DMS53 (cell line): ENCODE data around the gene C11orf21.

Source experiments
- DNase-seq: peaks from one replicate; lab custom pipeline; 2025; lab: John Stamatoyannopoulos, UW

The C11orf21 gene

DNA sequence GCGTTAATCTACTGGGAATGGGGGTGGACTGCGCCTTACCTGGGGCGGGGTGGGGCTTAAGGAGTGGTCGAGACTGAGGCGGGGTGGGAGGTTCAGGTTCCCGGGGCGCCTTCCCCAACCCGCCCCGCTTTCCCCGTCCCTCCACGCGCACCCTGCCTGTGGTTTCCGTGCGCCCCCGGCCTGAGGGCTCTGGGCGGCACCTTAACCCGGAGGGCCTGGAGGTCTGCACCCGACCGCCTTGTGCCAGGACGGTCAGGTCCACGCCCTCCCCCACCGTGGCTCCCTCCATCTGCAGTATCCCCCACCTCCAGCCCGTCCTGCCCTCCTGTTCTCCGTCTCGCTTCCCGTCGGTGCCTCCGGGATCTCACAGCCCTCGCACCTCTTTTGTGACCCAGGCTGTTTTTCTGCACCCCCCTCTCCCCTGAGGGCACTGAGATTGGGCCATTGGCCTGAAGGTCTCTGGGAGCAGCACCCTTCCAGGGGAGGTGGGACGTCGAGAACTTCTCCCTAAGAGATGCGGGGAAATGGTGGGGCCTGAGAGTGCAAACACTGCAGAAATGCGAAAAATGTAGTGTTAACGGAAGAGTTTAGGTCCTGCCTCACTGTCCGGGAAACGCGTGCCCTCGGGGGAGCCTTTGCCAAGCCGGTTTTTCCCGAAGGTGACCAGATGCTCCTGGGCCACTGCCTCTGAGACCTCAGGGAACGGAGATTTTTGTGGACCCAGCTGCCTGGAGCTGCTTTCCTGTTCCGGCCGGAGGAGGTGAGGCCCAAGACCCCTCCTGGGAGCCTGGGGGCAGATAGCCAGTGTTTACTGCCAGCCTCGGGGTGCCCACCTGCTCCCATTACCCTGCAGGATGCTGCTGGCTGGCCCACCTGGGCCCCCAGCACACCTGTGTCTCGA lies 30.1 kb downstream of the C11orf21 start:
- DNase-seq, result no peak

DNA sequence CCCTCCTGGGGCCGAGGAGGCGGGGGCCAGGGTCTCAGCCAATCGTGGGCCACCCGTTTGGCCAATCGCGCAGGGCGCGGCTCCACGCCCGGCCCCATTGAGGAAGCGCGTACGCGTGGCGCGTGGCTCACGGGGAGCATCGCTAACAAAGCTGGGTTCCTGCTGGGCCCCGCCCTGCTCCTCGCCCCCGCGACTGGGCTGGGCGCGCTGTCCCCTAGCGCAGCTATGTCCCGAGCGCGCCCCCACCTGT lies 30.7 kb downstream of the C11orf21 start:
- DNase-seq, result peak; percentile 77

DNA sequence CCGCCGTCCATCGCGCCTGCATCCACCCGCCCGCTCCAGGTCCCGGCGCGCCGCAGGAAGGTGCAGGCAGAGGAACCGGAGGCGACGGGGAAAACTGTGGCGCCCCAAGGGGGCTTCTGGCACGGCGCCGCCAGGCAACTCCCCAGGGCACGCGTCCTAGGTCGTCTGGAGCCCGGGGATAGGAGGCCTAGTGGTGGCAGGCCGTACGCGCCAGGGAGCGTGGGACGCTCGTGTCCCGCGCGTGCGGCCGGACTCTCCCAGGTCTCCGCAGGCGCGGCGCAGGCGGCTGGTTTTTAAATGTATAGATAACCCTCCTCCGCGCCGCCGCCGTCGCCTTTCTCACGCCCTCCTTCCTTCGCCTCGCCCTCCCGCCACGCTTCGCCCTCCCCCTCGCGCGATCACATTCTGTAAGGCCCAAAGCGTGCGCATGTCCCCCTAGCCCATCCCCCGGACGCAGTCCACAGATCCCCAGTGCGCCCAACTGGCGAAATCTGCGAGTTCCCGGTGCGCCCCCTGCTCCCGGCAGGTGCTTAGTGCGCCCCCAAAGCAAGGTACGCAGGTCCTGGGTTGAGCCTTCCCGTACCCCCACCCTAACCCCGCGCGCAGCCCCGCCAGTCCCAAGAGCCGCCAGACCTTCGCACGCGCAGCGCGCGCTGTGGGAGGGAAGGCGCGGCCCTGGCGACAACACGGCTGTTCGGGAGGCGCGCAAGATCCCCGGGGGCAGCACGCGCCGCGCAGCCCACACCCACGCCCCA lies 31.2 kb downstream of the C11orf21 start, which contains the start of gene ASCL2:
Gene ASCL2, minus strand, starts transcription at position 267 of the 755 bp plus-strand sequence. Its CDS starts 256 bp downstream, at position 11.
- DNase-seq, result peak; percentile 88

DNA sequence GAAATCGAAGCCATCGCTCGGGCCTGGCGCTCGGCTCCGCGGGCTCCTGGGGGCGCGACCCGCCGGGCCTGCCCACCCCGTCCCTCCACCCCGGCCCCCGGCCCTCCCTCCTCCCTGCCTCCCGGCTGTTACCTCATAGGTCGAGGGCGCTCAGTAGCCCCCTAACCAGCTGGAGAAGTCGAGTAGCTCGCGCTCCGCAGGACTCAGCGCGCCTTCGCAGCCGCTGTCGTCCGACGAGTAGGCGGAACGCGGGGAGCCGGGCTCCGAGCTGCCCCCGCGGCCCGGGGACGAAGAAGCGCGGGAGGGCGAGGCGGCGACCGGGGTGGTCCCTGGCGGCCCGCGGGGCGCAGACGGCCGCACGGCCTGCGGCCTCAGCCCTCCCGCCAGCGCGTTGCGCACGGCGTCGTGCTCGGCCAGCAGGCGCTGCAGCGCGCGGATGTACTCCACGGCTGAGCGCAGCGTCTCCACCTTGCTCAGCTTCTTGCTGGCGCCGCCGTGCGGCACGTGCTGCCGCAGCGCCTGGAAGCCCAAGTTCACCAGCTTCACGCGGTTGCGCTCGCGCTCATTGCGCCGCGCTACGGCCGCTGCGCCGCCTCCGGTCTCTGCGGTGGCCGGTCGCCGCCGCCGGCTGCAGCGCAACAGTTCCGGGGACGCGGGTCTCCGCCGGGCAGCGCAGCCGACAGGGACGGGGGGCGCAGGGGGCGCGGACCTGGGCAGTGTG lies 32.0 kb downstream of the C11orf21 start:
- DNase-seq, result peak; percentile 98

DNA sequence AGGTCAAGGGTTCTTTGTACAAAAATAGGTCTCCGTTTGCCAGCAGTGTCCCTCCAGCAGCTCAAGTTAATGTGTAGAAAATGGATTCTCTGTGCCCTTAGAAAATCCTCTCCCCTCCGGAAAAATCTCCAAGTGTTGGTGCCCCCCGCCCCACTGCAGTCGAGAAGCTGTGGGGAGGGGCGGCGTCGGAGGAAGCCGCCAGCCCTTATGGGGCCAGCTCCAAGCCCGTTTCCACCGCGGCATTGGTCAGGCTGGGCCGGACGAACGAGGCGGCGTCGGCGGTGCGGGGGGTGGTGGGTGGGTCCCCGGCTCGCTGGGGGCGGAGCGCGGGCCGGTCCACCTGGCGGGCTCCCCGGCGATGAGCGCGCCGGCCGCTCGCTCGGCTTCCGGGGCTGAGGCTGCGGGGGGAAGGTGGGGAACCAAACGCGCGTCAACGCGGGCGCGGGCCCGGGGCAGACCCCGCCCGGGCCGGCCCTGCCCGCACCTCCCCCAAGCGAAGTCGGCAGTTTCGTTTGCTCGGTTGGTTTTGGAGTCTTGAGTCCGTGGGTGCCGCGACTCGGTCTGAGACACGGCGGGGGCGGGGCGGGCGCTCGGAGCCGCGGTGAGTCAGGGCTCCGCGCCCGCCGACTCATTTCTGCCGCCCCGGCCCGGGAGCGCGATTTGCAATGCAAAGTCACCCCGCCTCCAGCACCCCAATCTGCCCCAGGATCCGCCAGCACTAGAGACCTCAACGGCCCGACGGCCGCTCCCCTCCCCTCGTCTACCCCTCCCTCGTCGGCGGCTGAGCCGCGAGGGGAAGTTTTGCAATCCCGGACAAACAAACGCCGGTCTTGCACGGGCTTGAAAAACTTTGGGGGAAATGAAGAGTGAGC lies 32.8 kb downstream of the C11orf21 start:
- peak; percentile 93 for DNase-seq

DNA sequence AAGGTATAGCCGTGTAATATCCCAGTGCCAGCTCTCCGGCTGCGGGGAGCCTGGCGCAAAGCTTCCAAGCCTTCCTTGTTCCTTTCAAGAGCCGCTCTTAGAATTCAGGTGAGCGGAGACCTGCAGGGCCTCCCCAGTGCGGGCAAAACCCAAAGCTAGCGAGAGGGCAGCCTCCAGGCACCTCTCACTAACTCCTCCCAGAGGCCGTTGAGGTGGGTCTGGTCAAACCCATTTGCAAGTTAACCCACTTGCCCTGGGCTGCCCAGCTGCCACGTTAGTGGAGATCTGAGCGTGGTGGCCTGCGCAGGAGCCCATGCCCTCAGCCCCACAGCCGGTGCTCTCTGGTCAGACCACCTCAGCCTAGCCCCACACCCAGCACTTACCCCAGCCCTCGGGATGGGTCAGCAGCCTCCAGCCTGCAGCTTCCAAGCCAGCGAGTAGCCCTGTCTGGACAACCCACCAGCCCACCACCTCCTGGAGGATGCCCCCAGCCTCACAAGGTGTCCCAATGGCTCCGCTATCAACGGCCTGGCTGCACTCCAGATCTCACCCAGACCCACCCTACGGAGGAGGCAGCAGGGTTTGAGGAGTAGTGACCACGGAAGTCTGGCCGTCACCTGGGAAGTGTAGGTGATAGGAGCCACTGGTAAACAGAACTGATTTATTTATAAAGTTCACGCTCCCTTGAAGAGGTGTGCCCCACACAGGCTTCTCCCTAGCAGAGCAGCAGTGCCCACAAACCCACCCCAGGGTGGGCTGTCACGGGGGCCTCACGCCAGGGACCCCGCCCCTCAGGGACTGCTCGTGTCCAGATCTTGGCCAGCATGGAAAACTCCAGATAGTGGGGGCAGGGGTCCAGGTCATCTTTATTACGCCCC lies 33.6 kb downstream of the C11orf21 start:
- no peak for DNase-seq

DNA sequence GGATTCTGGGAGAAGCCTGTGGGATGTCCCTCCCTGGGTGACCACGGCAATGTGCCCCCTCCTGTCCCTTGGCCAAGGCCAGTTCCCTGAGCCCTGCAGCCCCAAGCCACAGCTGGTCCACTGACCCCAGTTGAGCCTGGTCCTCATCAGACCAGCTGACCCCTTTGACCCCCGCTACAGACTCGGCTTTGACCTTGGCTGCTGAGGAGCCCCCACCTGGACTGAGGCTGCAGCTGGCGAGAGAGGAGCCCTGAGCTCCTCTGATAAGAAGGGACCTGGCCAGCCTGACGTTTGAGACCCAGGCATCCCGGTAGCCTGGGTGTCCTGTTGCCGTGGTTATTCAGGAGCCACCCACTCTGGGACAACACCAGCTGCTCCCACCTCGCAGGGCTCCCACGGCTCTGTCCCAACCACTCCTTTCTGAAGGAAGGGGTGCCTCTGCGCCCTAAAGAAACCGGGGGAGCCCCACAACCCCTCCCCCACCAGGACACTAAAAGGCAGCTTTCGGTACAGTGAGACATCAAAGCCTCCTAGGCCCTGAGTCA lies 34.3 kb downstream of the C11orf21 start:
- DNase-seq, result peak; percentile 31

DNA sequence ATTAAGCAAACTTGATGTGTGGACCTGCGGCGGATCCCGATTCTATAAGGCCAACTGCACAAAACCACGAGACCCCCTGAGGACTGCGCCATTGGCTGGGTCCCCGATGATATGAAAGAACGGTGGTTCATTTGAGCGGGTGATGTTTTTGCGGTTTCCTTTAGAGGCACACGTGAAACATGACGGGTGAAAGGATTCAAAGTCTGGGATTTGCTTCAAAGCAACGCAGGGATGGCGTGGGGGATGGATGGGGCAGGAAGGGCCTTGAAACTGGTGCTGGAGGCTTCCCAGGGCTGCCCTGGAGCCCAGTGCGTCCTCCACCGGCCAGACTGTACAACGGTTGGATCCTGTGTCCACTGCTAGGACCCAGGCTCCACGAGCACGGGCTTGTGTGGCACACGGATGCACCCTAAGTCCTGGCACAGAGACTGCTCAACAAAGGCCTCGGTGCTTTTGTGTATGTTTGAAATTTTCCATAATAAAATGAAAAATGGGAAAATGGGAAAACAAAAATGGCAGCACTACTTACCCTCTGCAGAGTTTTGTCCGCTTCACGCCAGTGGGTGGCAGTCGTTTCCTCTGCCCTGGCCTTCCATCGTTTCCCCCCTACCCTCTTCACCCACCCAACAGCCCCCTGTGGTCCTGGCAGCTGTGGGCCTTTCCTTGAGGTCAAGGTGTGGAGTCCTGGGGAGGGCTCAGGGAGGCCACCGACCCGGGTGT lies 35.0 kb downstream of the C11orf21 start:
- no peak for DNase-seq

DNA sequence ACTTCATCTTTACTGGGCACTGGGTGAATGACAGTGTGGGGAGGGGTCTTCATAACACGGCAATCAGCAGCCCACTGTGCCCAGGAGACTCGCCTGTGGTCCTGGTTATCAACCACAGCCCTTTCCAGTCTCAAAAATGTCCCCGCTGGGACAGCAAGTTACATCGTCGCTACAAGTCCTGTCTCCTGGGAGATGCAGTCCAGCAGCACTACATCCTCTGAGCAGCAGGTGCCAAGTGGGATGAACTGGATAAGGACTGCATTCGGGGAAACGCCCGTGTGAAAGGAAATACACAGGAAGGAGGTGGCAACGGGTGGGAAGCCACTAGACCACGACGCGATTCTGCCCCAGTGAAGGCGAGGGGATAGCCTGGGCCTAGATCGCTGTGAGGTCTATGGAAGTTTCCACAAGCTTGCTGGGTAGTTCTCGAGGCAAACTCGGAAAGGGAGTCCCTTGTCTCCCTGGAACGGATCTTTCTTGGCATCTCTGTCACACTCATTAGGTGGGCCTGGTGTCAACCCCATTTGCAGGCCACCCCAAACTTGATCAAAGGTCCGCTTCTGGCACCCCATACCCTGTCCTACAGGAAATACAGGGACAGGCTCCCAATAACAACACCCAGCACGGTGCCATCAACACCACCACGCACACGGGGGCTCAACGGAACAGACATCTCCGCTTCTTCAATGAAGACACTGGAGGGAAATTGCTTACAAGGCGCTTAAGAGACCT lies 35.7 kb downstream of the C11orf21 start:
- DNase-seq, result peak; percentile 36

DNA sequence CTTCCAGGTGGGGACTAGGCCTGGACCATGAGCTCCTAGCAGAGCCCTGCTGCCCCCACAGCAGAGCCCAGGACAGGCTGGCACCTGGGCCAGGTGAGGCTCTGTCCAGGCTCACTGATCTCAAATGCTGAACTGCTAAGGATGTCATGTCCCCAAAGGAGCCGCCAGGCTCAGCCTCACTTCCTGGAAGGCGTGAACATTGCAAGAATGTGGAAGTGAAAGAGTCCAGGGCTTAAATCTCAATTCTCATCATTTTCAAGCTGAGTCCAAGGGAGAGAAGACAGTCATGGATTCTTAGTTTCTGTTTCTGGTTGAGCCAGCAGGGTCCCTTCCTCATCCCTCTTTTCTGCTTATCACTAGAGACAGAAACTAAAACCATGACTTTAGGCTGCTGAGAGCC lies 36.3 kb downstream of the C11orf21 start:
- no peak for DNase-seq

DNA sequence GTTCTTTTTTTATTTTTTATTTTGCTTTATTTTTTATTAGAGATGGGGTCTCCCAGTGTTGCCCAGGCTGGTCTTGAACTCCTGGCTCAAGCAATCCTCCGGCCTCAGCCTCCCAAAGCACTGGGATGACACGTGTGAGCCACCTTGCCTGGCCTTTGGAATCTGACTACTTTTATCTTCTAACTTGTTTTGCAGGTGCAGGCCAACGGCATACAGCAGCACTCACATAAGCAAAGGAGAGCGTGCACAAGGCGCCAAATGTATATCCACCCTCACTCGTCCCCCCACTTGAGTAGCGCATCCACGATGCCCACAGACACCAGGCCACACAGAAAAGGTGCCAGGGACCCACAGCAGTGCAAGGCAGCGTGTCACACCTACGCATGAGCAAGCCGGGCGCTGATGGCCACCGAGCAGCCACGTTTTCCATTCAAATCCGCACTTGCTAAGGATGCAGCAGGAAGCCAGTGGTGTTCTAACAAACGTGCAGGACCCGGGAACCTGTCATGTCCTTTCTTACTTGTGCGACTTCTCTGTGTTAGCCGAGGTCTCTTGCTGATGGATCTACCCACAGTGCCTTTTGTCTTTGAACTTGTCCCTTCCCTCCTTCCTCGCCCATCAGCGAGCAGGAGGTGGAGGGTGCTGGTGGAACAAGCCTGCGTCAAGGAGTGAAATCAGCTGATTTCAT lies 37.2 kb downstream of the C11orf21 start:
- no peak for DNase-seq

DNA sequence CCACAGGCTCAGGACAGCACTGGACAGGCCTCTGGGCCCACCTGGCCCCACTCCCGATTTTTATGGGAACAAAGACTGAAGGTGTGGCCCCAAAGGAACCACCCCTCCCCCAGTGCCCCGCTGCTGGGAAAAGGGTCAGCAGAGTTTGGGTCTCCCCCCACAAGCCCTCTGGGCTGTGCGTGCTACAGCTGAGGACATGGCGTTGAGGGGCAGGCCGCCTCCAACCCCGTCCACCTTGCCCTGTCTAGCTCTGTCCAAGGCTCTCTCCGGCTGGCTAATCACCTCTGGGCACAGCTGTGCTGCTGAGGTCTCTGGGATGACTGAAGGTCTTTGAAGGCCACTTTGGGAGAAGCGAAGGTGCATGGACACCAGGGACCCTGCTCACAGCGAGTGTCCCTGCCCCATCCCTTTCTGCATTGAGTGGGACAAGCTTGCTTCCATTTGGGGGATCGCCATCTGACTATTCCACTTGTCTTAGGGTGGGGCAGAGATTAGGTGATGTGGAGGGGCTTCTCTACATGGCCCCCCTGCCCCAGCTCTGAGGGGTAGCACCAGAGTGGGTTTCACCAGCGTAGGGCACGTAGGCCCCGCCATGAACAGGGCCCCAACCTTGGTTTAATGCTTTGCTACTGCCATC lies 37.9 kb downstream of the C11orf21 start:
- no peak for DNase-seq

DNA sequence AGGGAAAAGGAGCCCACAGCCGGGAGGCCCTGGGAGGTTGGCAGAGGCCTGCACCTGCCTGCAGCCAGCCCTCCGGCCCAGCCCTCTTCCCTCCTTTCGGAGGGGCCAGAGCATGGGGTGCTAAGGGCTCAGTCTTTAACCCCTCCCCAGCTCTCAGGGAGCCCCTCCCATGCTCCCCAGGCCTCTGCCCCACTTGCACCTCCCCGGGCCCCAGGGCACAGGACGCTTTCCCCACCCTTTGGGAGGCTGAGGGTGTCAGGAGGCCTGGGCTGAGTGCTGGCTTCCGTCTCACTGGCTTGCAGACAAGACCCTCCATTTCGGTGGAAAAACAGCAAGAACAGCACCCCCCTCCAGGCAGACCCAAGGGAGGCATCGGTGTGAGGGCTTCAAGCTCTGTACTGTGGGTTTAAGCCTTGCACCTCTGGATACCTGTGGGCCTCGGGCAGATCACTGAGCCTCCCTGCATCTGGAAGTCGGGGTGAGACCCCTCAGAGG lies 38.6 kb downstream of the C11orf21 start:
- no peak for DNase-seq

DNA sequence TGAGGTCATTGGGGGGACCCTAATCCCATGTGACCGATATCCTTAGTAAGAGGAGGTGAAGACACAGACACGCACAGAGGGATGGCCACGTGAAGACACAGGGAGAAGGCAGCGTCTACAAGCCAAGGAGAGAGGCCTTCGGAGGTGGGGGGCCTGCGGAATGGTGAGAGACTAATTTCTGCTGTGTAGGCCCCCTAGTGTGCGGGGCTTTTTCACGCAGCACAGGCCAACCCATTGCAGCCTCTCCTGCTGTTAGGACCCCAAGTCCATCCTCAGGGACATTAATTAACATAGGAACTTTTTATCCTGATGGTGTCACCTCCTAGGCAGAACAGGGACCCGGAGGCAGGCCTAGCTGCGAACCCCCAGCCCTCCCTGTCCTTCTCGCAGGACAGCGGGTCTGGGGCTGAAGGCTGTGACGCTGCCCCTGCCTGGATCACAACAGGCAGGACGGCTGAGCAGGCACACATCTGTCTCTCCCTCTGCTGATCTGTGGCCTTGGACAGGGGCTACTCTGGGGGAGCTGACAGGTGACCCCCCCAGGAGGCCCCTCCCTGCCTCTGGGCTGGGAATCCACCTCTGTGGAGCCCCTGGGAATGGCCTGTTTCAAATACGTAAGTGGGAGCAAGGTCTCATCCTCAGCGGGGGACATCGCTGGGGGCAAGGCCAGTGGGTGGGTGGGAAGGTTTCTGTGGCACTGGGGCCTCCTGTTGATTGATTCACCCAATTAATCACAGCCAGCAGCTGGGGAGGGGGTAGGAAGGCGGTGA lies 39.2 kb downstream of the C11orf21 start:
- no peak for DNase-seq

DNA sequence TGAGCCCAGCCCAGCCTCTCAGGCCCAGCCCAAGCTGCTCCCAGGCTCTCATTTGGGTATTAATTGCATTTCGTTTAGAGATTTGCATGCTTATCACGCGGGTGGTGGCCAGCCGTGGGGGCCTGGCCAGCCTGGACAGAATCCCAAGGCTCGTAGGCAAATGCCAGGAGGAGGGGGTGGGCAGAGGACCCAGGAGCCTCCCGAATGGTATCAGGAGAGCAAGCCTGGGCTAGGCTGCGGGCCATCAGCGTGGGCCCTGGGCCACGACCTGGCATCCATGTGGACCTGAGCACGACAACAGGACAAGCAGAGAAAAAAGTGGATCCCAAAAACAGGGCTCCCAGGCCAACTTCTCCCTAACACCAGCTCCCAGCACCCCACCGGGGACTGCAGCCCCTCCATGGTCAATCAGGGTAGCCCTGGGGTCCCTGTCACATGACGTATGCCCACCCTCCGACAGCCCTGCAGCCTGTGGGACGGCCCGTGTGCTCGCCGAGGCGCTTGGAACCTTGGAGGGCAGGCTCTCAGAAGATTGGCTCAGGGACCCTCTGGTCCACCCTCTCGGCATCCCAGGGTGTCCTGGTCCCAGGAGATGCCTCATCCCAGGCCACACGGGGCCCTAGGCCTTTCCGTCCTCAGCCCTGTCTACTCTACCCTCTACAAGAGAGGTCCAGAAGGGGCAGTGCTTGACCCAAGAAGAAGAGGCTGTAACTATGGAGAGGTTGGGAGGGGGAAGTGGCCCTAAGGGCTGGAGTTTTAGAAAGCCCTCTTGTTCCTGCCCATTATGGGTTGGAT lies 40.1 kb downstream of the C11orf21 start:
- DNase-seq, result no peak
